ENCODE data around the gene MRPS27.

DNA sequence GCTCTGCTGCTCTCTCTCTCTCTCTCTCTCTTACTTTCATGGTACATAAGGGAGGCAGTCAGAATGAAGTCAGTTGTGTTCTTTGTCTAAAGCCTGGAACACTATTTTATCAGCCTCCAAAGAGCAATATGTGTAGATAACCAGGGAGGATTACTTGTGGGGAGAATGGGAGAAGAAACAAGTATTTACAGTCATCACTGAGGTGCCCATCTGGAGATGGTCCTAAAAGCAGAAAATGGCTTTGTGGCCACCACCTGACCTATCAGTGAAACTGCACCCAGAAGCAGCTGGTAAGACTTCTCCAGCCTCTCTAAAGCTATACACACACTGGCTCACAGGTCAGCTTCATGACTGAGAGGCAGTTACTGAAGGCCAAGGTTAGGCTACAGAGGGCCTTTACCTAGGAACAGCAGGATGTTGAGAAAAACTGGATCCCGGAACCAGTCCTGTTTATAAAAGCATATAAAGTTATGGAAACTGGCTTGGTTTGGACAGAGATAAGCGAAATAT is 75.1 kb downstream of the MRPS27 start:
- TF ChIP-seq CTCF (conservative IDR thresholded peaks at IDR 0.05) (peak; percentile 51), ZFX (IDR thresholded peaks at IDR 0.05) (no peak)
